Uterine smooth muscle cell (primary cell): ENCODE measurements around the gene SLC2A13. TPM values are rescaled to one million over a fixed set of nuclear protein-coding genes. Genes with fewer than 3 reads are reported as not detected.

Experiments used
- total RNA-seq: library from RNA; depleted of rRNA; stranded (reverse); fragments of >200 nt; gene quantifications from 2 replicates; pipeline ENCODE4 v1.2.3, GENCODE V29; 2014

Gene SLC2A13
- 20.4 and 27.2 TPM in 2 replicates for total RNA-seq

DNA sequence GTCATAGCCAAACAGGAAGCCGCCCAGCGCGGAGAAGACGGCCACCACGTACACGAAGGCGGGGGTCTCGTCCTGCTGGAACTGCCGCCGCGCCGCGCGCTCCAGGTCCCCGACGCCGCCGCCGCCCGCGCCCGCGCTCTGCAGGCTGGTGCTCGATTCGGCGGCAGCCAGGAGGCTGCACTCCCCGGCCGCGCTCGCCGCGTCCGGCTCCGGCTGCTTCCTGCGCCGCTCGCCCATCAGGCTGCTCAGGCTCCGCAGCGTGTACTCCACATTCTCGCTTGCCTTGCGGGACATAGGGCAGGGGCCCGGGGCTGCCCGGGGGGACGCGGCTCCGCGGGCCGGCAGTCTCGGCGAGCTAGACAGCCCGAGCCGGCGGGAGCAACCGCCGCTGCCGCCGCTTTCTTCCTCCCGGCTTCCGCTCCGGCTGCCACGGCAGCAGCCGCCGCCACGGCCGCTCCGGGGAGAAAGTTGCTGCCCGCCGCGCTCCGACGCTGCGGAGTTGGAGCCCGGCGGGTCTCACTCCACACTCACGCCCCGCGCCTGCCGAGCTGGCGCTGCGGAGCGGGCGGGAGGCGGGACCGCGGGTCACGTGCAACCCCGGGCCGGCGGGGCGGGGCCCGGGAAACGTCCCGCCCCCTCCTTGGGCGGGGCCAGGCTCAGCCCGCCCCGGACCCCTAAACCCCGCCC is at the start of gene SLC2A13:
SLC2A13 (minus strand) TSS at position 567 of the 687 bp plus-strand sequence; CDS start at position 294, 273 bp downstream.

Other genes starting within 250 kb of the SLC2A13 start
- gene LRRK2, start 118.9 kb upstream of the SLC2A13 start, total RNA-seq: 9.6 and 13.1 TPM in 2 replicates